IPS DF 19.7 (cell line): ENCODE measurements around the gene APLP2.
A peak's percentile ranks its signal among the peaks of the same experiment; 100 is the strongest.
"Not testable (repeated sequence)": the region's sequence is repeated elsewhere in the genome, so short reads cannot be mapped to it uniquely, and the experiment has no call there.

Experiments used
- DNase-seq: peaks from one replicate; pipeline ENCODE4 v3.0.0-alpha.2; 2013; ENCODE audit warnings: low read depth, low spot score

The APLP2 gene

DNA sequence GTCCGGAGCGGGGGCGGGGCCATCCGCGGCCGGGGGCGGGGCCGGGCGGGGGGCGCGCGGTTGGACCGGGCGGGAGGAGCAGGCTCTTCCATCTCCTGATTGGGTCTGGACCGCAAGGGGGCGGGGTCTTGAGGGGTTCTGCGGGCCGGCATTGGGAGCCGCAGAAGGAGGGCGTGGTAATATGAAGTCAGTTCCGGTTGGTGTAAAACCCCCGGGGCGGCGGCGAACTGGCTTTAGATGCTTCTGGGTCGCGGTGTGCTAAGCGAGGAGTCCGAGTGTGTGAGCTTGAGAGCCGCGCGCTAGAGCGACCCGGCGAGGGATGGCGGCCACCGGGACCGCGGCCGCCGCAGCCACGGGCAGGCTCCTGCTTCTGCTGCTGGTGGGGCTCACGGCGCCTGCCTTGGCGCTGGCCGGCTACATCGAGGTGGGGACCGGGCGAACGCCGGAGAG lies at the start of gene APLP2:
TSS of gene APLP2 (plus strand) at position 236 of the 450 bp plus-strand sequence. CDS start at position 320, 84 bp downstream.
- DNase-seq: peak; percentile 81

DNA sequence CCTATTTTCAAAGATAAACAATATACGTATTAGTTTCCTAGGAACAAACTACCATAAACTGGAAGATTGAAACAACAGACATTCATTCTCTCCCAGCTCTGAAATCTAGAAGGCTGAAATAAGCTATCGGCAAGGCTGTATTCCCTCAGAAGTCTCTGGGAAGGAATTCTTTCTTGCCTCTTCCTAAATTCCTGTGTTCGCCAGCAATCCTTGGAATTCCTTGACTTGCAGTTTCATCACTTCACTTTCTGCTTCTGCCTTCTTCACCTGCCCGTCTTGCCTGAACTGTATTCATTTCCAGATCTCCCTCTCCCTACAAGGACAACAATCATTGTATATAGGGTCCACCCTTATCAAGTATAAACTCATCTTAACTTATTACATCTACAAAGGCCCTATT lies 49.4 kb upstream of the APLP2 start:
- DNase-seq: no peak

DNA sequence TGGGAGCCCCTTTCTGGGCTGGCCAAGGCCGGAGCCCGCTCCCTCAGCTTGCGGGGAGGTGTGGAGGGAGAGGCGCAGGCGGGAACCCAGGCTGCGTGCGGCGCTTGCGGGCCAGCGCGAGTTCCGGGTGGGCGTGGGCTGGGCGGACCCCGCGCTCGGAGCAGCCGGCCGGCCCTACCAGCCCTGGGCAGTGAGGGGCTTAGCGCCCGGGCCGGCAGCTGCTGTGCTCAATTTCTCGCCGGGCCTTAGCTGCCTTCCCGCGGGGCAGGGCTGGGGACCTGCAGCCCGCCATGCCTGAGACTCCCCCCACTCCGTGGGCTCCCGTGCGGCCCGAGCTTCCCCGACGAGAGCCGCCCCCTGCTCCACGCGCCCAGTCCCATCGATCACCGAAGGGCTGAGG lies 48.1 kb upstream of the APLP2 start:
- not testable (repeated sequence) for DNase-seq

DNA sequence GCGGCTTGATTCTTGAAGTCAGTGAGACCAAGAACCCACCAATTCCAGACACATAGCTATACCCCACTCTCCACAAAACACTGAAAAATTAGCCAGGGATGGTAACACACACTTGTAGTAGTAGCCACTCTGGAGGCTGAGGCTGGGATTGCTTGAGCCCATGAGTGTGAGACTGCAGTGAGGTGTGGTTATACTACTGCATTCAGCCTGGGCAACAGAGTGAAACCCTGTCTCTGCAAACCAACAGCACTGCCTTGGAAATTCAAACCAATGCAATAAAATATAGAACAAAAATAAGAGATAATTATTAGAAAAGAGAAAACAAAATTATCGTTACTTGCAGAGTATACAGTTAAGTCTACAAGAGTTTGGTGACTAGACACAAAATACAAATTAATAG lies 46.9 kb upstream of the APLP2 start:
- DNase-seq: no peak

DNA sequence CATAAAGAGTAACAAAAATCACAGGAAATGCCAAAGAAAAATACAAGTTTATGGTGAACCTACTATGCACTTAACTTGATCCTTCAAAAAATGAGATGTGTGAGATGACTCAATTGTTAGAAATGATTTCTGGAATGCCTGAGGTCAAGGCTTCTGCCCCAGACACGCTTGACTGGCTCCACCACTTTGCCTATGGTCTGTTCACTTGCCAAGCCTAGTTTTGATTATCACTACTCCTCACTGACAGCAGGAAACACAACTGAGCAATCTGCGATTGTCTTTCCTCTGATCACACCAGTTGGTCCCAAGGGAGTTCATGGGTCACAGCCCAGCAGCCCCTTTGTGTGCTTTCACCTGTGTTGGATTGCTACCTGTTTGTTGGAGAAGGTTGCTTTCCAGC lies 46.5 kb upstream of the APLP2 start:
- DNase-seq: no peak

DNA sequence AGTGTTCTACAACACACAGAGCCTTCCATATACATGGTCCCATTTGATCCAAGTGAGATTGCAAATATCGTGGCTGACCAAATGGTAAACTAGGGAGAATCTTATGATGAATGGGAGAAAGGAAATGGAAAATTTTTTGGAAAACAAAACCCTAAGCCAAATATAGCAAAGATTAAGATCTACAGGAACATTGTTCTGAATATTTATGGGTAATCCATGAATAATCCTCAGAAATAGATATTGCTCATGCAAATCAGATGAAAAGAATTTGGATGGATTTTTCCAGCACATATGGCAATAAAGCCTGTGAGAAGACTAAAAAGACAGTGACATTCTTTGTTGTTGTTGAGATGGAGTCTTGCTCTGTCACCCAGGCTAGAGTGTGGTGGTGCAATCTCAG lies 45.3 kb upstream of the APLP2 start:
- no peak for DNase-seq

DNA sequence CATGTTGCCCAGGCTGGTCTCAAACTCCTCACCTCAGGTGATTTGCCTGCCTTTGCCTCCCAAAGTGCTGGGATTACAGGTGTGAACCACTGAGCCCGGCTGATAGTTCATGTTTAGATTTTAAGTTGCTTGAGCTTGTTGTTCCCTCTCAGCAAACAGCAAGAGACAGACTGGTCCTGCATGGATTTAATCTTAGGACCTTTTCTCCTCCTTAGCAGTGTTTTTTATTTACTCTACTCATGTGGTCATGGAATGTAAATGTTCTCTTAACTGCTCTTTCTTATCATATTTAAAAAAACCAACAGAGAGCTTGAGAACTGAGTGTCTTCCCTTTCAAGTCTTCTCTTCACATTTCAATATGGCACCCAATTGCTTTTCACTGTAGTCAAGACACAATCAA lies 44.3 kb upstream of the APLP2 start:
- DNase-seq: no peak

DNA sequence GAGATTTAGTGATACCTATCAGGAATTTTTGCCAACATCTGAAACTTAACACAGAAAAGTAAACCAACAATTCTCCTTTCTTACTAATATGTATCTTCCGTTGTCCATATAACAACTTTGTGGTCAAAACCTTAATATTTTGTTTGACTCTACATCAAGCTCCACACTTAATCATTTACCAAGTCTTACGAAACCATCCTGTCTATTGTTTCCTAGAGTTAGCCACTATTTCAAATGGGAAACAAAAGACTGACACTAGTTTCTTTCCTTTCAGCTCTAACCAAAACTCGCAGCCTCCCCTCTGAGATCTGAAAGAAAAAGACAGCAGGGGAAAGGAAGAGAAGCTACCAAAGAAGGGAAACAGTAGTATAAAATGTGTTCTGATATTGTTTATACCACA lies 40.6 kb upstream of the APLP2 start:
- no peak for DNase-seq

DNA sequence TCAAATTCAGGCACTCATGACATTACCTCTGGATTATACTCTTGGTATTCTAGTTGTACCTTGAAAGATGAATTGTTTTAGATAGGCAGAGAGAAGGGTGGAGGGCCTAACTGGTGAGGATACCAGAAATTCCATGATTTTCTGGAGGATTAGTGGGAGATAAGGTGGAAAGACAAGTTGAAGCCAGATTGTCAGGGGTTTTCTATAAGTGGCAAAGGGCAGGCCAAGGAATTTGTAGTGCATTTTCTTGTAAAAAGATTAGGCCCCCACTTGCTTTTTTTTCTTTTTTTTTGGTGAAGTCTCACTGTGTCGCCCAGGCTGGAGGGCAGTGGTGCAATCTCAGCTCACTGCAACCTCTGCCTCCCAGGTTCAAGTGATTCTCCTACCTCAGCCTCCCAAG lies 38.6 kb upstream of the APLP2 start:
- no peak for DNase-seq

DNA sequence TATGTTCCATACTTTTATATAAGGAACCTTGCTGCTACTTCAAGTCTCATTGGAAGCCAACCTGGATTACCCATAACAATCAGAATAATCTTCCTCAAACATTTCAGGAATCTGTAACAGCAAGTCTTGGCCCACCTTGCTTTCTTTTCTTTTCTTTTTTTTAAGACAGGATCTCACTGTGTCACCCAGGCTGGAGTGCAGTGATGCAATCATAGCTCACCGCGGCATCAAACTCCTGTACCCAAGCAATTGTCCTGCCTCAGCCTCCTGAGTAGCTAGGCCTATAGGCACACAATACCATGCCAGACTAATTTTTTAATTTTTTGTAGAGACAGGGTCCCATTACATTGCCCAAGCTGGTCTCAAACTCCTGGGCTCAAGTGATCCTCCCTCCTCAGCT lies 37.7 kb upstream of the APLP2 start:
- no peak for DNase-seq

DNA sequence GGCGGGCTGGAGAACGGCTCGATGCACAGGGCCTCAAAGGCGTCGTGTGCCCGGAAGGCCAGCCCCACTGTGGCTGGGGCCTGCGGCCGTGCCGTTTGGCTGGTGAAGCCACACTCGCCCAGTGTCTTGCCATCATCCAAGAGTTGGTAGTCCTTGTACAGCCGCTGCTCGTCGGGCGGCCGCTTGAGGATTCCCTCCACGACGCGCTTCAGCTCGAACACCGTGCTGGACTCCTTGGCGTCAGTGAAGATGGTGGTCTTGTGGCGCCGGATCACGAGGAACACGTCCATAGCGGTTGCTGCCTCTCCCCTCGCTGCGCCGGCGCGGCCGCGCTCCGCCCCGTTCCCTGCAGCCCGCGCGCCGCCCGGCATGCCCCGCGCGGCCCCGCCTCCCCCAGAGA lies 36.8 kb upstream of the APLP2 start:
- DNase-seq: no peak

DNA sequence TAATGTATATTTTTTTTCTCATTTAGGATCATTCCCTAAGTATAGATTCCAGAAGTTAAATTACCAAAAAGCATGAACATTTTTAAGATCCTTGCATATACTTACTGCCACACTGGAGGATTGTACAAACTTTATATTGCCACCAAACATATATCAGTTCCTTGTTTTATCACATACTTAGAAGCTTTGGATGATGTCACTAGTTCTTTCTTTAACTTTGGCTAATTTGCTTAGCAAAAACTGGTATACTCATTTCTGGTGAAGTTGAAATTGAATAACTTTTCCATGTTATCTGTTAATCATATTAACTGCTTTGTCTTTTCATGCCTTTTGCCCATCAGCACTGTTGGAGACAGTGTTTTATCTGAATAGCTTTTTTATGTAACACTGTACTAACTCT lies 35.5 kb upstream of the APLP2 start:
- no peak for DNase-seq

DNA sequence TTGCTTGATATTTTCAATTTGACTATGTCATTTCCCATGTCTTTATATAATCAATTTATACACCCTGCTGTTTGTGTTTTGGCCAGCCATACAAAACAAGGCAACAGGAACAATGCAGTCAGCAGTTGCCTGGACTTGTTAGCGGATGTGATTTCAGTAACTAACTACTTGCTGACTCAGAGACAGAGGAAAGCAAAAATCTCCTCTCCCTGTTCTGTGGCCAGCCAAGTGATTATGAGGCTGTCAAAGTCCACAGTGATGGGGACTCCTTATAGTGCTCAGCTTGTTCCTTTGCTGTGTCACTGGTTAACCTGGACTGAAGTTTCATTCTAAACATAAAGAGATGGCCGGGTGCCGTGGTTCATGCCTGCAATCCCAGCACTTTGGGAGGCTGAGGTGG lies 32.6 kb upstream of the APLP2 start:
- DNase-seq: no peak

DNA sequence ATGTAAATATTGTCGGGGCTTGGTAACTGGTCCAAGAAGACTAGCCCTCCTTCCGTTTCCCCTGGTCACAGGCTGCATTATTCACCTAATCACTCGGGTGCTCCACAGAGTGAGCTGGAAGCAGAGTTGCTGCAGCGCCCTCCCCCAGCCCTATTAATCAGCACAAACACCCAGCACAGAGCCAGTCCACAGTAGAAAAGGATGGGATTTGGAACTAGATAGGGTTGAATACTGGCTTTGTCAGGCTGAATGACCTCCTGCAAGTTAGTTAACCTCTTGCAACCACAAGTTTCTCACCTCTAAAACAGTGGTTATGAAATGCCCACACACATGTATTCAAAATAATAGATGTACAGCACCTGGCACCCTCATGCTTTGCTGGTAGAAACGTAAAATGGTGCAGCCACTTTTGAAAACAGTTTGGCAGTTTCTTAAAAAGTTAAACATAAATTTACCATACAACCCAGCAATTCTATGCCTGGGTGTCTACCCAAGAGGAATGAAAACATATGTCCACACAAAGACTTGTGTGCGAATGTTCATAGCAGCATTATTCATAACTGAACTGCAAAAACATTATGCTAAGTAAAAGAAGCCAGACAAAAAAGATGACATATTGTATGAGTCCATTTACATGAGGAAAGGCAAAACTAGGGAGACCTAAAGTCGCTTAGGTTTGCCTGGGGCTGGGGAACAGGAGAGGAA lies 31.7 kb upstream of the APLP2 start:
- DNase-seq: no peak

DNA sequence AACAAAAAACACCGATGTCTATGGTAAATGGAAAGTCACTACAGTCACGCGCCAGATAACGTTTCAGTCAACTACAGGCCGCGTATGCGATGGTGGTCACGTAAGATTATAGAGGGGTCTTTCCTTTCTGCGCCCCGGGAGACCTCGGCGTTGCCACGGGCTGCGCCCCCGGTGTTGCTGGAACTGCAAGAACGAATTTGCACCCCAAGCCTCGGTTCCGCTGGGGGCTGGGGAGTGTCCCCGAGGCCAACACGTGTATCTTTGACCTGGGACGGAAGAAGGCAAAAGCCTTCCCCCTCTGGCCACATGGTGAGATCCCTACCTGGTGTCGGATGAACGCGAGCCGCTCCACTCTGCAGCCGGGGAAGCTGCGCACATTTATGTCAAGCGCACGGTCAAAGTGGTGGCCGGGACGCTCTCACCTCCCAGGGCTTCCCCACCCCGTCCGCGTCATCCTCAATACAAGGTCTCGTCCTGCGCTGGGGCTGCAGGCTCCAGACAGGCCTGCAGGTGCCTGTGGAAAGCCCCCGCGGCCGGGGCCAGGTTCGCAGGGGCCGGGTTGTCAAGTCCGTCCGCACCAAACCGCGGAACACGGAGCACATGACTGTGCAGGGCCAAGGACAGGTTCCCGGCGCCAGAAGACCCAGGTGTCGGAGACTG lies 29.3 kb upstream of the APLP2 start:
- no peak for DNase-seq

DNA sequence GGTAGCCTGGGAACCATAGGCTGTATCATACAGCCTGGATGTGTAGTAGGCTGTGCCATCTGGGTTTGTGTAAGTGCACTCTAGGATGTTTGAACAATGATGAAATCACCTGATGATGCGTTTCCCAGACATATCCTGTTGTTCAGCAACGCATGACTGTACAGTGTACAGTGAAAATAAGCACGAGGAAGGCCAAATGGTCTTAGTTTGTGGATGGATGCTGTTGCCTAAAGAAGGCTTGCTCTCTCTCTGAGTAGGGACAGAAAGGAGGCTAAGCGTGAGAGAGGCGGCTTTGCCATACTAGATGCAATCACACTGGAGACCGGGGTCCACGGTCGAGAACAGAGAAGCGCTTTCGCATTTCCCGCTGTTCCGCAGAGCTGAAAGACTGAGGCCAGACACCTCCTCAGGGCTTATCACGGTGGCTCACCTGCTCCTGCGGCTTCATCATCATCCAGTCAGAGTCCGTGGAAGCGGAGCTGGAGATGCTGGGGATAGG lies 27.6 kb upstream of the APLP2 start:
- DNase-seq: no peak

DNA sequence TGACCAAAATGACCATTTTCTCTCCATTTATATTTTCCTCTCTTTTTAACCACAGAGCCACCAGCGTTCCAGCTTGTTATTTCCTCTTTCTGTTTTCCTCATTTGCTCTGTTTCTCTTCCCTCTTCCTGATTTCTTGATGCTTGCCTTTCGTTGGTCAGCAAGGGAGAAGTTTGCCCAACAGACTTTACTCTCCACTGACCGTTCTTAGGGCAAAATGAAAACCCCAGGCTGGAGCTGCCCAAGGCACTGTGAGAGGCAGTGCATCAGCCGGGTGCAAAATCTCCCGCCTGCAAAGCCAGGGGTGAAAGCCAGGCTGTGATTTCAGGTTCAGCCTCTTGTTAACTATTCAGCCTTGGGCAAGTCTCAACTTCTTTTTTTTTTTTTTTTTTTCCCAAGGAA lies 26.1 kb upstream of the APLP2 start:
- DNase-seq: no peak

DNA sequence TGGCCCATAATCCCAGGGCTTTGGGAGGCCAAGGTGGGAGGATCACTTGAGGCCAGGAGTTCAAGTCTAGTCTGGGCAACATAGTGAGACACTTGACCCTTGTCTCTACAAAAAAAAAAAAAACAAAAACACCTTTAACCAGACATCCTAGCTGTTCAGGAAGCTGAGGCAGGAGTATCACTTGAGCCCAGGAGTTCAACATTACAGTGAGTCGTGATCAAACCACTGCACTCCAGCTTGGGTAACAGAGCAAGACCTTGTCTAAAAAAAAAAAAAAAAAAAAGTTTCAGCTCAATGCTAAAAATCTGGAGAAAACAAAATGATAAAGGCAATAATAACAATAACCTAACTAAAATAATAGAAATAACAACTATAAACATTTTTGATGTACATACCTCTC lies 22.6 kb upstream of the APLP2 start:
- no peak for DNase-seq

DNA sequence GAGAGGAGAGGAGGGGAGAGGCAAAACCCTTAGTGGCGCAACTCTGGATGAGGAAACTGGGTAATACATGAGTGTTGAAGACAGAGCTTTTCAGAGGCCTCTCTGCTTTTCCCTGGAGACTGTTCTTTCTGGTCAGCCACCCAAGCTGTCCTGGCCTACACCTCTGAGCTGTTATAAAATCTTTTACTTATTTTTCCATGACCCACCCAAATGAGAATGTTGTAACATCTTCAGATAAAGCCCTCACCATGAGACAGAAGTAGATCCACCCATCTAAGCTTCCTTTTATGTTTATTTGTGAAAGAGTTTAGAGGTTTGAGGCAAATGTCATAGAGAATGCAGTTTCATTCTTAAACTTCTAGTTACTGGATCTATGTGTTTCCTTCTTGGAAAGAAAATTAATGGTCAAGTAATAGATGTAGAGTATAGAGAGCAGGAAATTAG lies 20.3 kb upstream of the APLP2 start:
- no peak for DNase-seq

DNA sequence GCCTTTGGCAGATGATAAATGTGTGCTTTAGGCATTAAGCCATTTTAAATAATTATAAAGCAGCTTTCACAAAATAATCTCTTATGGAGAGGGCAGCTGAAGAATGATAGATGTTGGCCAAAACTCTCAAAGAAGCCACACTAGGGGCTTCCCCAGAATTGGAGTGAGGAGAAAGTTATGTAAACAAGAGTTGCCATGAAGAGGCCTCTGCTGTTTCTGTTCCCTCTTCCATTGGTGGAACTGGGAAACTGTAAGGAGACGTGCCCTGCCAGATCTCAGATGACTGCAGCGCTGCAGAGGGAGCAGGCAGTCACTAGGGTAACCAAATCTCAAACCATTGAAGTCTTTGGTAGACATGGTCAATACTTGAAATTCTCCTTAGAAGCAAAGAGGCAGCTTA lies 19.4 kb upstream of the APLP2 start:
- no peak for DNase-seq

DNA sequence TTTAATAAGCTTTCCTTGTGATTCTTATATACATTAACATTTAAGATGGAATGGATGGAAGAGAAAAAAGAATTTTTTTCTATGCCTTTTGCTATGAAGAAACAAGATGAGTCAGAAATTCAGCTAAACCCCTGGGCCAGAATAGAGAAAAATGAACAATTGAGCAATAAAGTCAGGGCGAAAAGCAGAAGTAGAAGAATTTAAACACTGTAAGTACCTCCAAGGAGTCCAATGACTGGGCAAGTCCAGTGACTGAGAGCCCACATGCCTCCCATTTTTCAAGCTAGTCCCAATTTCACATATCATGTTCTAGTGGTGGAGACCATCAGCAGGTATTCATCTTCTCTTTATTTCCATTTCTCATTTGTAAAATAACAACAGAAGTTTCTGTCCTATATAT lies 18.6 kb upstream of the APLP2 start:
- no peak for DNase-seq

DNA sequence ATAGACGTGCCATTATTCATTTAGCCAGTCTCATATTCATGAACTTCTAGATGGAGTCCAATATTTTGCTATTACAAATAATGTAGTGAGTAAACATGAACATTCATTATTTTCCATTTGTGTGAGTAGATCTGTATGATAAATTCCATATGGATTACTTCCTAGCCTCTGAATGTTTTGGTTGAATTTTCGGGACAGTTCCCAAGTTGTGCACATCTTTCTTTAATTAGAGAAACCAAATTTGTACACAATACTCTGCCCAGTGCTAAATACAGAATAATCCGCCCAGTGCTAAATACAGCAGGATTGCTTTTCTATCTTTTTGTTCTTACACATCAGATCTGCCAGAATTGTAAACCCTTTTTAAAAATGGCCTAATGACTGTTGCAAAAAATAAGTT lies 17.1 kb upstream of the APLP2 start:
- DNase-seq: no peak

DNA sequence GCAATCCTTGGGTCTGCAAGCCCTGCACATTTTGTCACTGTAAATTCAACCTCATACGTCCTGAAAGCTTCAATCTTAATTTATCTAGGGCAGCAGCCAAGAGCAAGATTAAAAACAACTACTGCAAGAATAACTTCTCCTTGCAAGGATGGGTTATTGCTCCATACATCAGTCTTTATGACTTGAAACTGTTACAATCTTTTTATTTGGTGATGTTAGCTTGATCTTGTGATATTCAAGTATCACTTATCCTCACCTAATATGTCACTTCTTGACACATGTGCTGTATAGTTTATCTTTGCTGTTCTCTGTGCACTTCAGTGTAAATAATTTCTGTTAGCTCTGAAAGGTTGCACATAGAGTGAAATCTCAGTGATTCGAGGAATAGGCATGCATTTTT lies 14.7 kb upstream of the APLP2 start:
- DNase-seq: no peak
